GM18867 (cell line): Measurements from ENCODE around the gene STX1A.

Source experiments
- ATAC-seq: cut with Tn5 transposase; IDR thresholded peaks from one replicate; pipeline ENCODE4 v1.9.1; 2021; ENCODE audit warnings: mild to moderate bottlenecking, moderate library complexity; ENCODE audit not compliant: unreplicated experiment

Gene STX1A

DNA sequence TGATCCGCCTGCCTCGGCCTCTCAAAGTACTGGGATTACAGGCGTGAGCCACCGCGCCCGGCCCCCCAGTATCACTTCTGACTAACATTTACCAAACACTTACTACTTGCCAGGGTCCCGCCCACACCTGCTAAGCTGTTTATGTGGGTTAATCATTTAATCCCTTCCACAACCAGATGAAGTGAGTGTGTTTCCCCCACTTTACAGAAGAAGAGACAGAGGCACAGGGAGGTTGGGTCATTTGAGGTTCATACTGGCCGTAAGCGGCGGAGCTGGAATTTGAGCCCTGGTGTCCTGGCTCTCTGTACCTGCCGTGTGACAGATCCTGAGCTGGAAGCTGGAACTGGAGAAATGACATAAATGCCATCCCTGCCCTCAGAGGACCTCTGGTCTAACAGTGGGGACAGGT lies 66.9 kb downstream of the STX1A start:
- ATAC-seq: no peak

DNA sequence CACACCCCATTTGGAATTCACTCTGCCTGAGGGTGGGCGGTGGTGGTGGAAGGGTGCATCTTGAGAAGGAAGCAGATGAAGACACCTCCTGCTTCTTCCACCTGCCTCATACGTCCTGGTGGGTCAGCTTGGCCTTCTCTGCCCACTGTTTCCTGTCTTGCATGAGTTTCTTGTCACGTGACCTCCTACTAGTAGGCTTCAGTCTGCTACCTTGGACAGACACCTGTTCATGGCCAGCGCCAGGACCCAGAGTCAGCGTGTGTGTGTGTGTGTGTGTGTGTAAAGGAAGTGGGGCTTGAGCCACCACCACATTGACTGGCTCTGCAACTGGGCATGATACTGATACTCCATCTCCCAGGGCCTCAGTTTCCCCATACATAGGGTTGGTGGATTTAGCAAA lies 68.9 kb downstream of the STX1A start:
- ATAC-seq: no peak

DNA sequence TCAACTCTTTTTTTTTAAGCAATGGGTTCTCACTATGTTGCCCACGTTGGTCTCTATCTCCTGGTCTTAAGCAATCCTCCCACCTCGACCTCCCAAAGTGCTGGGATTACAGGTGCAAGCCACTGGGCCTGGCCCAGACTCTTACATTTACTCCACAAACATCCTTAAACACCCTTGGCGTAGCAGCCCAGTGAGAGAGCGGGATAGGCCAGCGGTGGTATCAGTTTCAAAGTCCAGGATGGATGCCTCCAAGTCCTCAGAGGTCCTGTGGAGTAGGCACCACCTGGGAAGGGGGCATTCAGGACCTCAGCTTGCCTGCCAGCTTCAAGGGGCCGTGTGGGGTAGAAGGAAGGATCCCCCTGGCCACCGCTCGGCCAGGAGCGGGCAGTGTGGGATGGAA lies 69.9 kb downstream of the STX1A start:
- ATAC-seq: no peak
